Smooth muscle cell (in vitro differentiated cells): ENCODE results near the gene BORCS5. TPM values are rescaled to one million over a fixed set of nuclear protein-coding genes. Genes with fewer than 3 reads are reported as not detected.

Source experiments
- DNase-seq: peaks from one replicate; lab custom pipeline; 2025; ENCODE audit not compliant: unreplicated experiment; lab: John Stamatoyannopoulos, UW
- H2AFZ ChIP-seq: fragments of 200-600 bp; sonication (generic); 2 replicates; pipeline ENCODE4 v1.6.0; 2016; ENCODE audit warnings: antibody characterized with exemption, low read depth, mild to moderate bottlenecking
- H3F3A ChIP-seq: fragments of 200-600 bp; sonication (generic); 2 replicates; pipeline ENCODE4 v1.6.0; 2017; ENCODE audit warnings: antibody characterized with exemption, low read depth
- H3K27ac ChIP-seq: fragments of 200-600 bp; sonication (generic); 2 replicates; pipeline ENCODE4 v1.5.1; 2016; ENCODE audit warnings: low read depth, mild to moderate bottlenecking
- H3K27me3 ChIP-seq: fragments of 200-600 bp; sonication (generic); 2 replicates; pipeline ENCODE4 v1.6.1; 2016; ENCODE audit warnings: low read depth, mild to moderate bottlenecking
- H3K36me3 ChIP-seq: fragments of 200-600 bp; sonication (generic); 2 replicates; pipeline ENCODE4 v1.5.1; 2016; ENCODE audit warnings: low read depth
- H3K4me1 ChIP-seq: fragments of 200-600 bp; sonication (generic); 2 replicates; pipeline ENCODE4 v1.5.1; 2016; ENCODE audit warnings: low read depth
- H3K4me2 ChIP-seq: fragments of 200-600 bp; sonication (generic); 2 replicates; pipeline ENCODE4 v1.6.0; 2016; ENCODE audit warnings: mild to moderate bottlenecking
- H3K4me3 ChIP-seq: fragments of 200-600 bp; sonication (generic); 2 replicates; pipeline ENCODE4 v1.5.1; 2016; ENCODE audit warnings: mild to moderate bottlenecking
- H3K79me2 ChIP-seq: fragments of 200-600 bp; sonication (generic); 2 replicates; pipeline ENCODE4 v1.6.0; 2016; ENCODE audit warnings: low read depth, mild to moderate bottlenecking
- H3K9ac ChIP-seq: fragments of 200-600 bp; sonication (generic); 2 replicates; pipeline ENCODE4 v1.6.0; 2016; ENCODE audit warnings: low read depth
- H3K9me3 ChIP-seq: fragments of 200-600 bp; sonication (generic); replicated peaks from 2 replicates; pipeline ENCODE4 v1.5.1; 2016; ENCODE audit warnings: low read depth
- H4K20me1 ChIP-seq: fragments of 200-600 bp; sonication (generic); 2 replicates; pipeline ENCODE4 v1.6.0; 2016; ENCODE audit warnings: low read depth
- WGBS: methylation state at CpG from one replicate; pipeline ENCODE4 v1.1.7; 2016; ENCODE audit warnings: low lambda C conversion rate; 5-methylcytosine and 5-hydroxymethylcytosine counted together
- polyA plus RNA-seq: library from polyadenylated mRNA; unstranded; fragments of >200 nt; fragmentation: Nextera tagmentation; extraction: Ambion mirVana; gene quantifications from 2 replicates; pipeline ENCODE4 v1.2.1, GENCODE V29; 2016
- total RNA-seq: library from RNA; depleted of rRNA; stranded (reverse); fragments of >200 nt; gene quantifications from 2 replicates; pipeline ENCODE4 v1.2.3, GENCODE V29; 2014
- TF ChIP-seq, protein P1 (sequence below): fragments of 200-600 bp; sonication (generic); IDR thresholded peaks from 2 replicates; pipeline ENCODE4 v1.5.1; 2017; ENCODE audit warnings: borderline replicate concordance, mild to moderate bottlenecking, antibody characterized with exemption; ENCODE audit not compliant: insufficient read depth, poor library complexity, severe bottlenecking

BORCS5 gene
- total and polyA plus RNA-seq, 2 experiments from 2014 or later = 11.2 to 11.7 TPM

DNA sequence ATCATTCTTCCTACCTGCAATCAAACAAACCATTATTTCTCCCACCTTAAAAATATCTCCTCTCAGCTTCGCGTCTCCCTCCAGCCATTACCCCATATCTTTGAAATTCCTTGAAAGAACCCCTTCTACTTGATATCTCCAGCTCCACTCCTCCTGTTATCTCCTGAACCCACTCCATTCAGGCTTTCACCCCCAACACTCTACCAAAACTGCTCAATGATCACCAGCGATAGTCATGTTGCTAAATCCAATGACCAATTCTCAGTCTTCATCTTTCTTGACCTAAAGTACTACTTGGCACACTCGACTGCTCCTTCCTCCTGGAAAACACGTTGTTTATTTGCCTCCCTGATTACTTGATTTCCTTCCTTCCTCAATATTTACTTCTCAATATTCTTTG is 135.7 kb downstream of the BORCS5 start:
- no peaks in the 10 kb centered on the region for H3K79me2 ChIP-seq
- no peaks in the 10 kb centered on the region for H3K36me3 ChIP-seq
- no peak for DNase-seq
- peaks cover 5% of the 10 kb centered on the region for H4K20me1 ChIP-seq
- no peaks in the 10 kb centered on the region for H3F3A ChIP-seq
- H3K9ac ChIP-seq = no peak overlapping the region
- no peak overlapping the region for H2AFZ ChIP-seq
- H3K4me2 ChIP-seq = no peak overlapping the region
- no peak overlapping the region for H3K27ac ChIP-seq
- no peaks in the 10 kb centered on the region for H3K27me3 ChIP-seq
- TF ChIP-seq, protein P1, sequence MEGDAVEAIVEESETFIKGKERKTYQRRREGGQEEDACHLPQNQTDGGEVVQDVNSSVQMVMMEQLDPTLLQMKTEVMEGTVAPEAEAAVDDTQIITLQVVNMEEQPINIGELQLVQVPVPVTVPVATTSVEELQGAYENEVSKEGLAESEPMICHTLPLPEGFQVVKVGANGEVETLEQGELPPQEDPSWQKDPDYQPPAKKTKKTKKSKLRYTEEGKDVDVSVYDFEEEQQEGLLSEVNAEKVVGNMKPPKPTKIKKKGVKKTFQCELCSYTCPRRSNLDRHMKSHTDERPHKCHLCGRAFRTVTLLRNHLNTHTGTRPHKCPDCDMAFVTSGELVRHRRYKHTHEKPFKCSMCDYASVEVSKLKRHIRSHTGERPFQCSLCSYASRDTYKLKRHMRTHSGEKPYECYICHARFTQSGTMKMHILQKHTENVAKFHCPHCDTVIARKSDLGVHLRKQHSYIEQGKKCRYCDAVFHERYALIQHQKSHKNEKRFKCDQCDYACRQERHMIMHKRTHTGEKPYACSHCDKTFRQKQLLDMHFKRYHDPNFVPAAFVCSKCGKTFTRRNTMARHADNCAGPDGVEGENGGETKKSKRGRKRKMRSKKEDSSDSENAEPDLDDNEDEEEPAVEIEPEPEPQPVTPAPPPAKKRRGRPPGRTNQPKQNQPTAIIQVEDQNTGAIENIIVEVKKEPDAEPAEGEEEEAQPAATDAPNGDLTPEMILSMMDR = no peak
- H3K9me3 ChIP-seq = no peaks in the 10 kb centered on the region
- no peaks in the 10 kb centered on the region for H3K4me1 ChIP-seq
- H3K4me3 ChIP-seq = no peak overlapping the region
- WGBS = 94% methylated on average over 5 of the region's 5 CpGs

DNA sequence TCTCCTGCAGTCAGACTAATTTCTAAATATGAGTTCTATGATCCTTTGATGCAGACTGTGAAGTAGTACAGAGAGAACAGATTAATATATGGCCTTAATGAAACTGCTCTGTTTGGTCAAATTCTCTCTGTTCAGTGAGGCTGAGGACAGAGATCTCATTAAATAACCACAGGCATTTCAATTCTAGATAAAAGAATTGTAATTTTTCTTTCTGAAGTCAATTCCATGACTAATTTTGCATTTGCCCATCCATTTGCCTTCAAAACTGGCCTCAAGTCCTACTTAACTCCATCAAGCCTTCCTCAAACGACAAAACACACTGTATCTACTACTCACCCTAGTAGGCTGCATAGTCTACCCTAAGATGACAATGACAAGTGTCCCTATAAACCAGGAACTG is 138.7 kb downstream of the BORCS5 start:
- Histone ChIP-seq H3F3A (no peaks in the 10 kb centered on the region), H3K79me2 (no peaks in the 10 kb centered on the region), H3K36me3 (no peaks in the 10 kb centered on the region), H3K4me2 (no peak overlapping the region), H3K27ac (no peak overlapping the region), H2AFZ (no peak overlapping the region), H3K9ac (no peak overlapping the region), H3K4me3 (no peak overlapping the region), H3K9me3 (no peaks in the 10 kb centered on the region), H3K27me3 (no peaks in the 10 kb centered on the region), H4K20me1 (peaks cover 26% of the 10 kb centered on the region), H3K4me1 (no peaks in the 10 kb centered on the region)
- TF ChIP-seq, protein P1 = no peak
- no peak for DNase-seq
- WGBS = 93% methylated on average over 1 of the region's 1 CpG

DNA sequence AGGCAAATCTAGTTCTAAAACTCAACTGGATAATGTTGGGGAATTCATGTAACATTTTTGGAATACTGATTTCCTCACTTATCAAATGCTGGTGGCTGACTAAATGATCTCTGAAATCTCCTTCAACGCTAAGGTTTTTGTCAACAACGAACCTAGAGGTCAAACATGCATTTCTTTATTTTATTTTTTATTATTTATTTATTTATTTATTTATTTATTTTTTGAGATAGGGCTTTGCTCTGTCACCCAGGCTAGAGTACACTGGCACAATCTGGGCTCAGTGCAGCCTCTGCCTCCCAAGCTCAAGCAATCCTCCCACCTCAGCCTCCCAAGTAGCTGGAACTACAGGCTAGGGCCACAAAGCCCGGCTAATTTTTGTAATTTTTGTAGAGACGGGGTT is 141.3 kb downstream of the BORCS5 start:
- 96% methylated on average over 4 of the region's 4 CpGs for WGBS
- H3K36me3 ChIP-seq = no peaks in the 10 kb centered on the region
- no peak overlapping the region for H3K4me3 ChIP-seq
- H3K27ac ChIP-seq = no peak overlapping the region
- H3K79me2 ChIP-seq = no peaks in the 10 kb centered on the region
- H3K9ac ChIP-seq = no peak overlapping the region
- H2AFZ ChIP-seq = no peak overlapping the region
- TF ChIP-seq, protein P1 = no peak
- no peaks in the 10 kb centered on the region for H3F3A ChIP-seq
- DNase-seq = no peak
- no peaks in the 10 kb centered on the region for H3K4me1 ChIP-seq
- no peaks in the 10 kb centered on the region for H3K9me3 ChIP-seq
- no peak overlapping the region for H3K4me2 ChIP-seq
- peaks cover 42% of the 10 kb centered on the region for H4K20me1 ChIP-seq
- H3K27me3 ChIP-seq = no peaks in the 10 kb centered on the region

DNA sequence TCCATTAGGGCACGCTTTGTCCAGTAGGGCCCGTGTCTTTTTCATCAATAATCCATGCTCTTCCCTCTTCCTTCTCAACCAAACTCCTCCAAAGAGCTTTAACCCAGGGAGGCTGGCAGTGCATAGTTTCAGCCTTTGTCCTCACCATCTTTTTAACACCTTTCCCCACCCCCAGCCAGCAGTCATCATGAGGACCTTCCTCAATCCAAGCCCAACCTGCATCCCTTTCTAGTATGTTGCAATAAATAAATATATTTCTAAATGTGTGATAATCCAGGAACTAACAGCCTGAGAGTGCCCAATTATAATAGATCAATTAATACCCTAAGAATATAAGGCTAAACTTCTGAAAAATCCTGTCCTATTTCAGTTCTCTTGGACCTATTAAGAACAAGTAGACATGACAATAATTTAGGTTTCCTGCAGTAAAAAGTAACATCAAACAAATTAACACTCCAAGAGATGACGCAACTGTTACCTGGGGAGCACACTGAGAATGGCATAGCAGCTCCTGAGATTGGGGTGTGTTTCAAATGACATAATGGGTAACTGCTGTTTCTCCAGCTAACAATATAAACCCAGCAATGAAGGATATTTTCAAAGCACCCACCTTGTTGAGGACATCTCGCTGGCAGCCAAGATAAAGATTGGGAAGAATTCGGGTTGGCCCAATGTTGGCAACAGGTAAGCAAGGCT is 143.2 kb downstream of the BORCS5 start:
- TF ChIP-seq, protein P1 = no peak
- peaks cover 48% of the 10 kb centered on the region for H4K20me1 ChIP-seq
- H3K4me1 ChIP-seq = no peaks in the 10 kb centered on the region
- no peak overlapping the region for H3K9ac ChIP-seq
- H3K79me2 ChIP-seq = peaks cover 8% of the 10 kb centered on the region
- 99% methylated on average over 5 of the region's 5 CpGs for WGBS
- no peak overlapping the region for H2AFZ ChIP-seq
- no peak overlapping the region for H3K27ac ChIP-seq
- no peaks in the 10 kb centered on the region for H3K36me3 ChIP-seq
- DNase-seq = no peak
- H3K27me3 ChIP-seq = no peaks in the 10 kb centered on the region
- no peaks in the 10 kb centered on the region for H3F3A ChIP-seq
- no peak overlapping the region for H3K4me2 ChIP-seq
- H3K9me3 ChIP-seq = no peaks in the 10 kb centered on the region
- H3K4me3 ChIP-seq = no peak overlapping the region
